ENCODE data around the gene SNAP47.

The SNAP47 gene

DNA sequence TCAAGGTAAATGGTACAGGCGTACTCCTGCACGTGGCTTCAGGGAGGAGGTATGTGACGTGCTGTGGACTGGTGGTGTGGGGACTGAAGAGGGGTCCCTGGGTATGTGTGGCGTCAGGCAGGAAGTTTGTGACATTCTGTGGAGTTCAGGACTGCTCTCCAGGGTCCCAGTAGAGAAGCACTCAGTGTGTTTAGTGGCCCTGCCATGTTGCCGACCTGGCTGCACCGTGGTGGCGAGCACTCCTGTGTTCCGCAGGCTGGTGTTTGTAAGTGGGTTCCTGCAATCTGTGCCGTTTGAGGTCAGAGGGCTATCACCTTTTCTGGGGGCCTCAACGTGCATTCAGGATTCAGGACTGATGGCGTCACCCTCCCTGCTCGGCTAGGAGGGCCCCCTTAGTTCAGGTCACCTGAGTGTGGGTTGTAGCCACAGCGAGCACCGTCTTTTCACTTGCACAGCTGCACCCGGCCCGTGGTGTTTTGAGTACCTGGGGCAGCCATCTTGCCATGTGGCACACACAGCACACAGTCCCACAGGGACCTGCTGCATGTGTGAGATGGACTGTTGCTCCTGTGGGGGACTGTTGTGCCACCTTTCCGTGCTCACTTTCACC, 26.5 kb downstream of the SNAP47 start:
- TF ChIP-seq, protein P1, sequence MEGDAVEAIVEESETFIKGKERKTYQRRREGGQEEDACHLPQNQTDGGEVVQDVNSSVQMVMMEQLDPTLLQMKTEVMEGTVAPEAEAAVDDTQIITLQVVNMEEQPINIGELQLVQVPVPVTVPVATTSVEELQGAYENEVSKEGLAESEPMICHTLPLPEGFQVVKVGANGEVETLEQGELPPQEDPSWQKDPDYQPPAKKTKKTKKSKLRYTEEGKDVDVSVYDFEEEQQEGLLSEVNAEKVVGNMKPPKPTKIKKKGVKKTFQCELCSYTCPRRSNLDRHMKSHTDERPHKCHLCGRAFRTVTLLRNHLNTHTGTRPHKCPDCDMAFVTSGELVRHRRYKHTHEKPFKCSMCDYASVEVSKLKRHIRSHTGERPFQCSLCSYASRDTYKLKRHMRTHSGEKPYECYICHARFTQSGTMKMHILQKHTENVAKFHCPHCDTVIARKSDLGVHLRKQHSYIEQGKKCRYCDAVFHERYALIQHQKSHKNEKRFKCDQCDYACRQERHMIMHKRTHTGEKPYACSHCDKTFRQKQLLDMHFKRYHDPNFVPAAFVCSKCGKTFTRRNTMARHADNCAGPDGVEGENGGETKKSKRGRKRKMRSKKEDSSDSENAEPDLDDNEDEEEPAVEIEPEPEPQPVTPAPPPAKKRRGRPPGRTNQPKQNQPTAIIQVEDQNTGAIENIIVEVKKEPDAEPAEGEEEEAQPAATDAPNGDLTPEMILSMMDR (IDR thresholded peaks at IDR 0.05; ENCODE audit: extremely low read depth, missing control alignments): no peak
- DNase-seq (ENCODE audit: low spot score): no peak

DNA sequence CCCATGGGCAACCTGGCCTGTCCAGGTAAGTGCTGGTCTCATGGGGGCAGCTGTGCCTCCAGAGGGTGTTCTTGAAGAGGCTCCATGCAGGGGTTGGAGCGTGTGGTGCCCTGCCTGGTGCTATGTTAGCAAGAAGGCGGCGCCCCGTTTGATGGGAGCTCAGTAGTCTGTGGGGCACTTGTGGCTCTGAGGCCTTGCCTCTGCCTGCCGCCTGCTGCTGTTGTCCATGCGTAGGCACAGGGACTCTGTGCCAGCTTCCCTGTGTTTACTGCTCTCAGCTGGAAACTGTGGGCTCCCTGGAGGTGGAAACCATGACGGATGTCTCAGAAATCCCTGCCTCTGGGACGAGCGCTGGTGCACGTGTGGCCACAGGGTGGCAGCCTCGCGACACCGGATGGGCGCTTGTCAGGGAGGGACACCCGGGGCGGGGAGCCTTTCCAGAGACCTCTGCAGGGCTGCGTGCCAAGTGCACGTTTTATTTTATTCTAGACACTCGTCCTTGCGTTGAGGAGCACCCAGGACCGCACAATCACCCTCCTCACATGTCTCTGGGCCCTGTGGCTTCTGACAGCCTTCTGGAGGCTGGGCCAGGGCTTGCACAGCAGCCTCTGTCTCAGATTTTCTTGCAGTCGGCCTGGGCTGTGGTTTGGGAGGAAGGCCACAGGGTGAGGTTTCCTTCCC, 27.1 kb downstream of the SNAP47 start:
- DNase-seq (ENCODE audit: low spot score): peak; percentile 89
- TF ChIP-seq, protein P1 (IDR thresholded peaks at IDR 0.05; ENCODE audit: extremely low read depth, missing control alignments): peak; percentile 86

DNA sequence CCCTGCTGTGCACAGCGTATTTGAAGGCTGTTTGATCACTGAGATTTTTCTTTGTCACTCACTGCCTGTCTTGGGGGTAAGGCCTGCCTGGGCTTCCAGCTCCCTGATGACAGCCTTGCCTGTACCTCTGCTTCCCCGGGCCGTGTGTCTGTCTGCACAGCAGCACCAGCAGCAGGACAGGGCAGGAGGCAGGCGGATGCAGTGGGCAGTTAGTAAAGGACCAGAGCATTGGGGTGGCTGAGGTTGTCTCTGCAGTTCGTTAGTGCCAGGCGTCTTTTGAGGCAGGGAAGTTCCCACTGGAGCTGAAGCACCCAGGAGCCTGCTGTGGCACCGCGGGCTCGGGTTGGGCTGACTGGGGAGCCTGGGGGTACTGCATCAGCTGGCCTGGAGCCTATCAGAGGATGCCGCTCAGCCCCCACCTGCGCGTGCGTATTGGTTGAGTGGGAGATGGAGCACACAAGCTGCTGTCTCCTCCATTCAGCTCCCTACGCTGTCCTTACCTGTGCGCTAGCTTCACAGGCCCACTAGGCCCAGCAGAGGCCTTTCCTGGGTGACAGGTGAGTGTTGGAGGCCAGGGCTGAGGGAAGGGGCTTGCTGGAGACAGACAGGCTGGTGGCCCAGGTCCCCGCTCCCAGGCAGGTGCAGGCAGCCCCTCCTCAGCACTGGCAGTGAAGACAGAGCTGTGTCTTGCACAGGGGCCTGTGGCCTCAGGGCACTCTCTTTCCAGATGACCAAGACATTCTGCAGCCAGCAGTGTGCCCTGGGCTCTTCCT, 28.2 kb downstream of the SNAP47 start:
- DNase-seq (ENCODE audit: low spot score): no peak
- TF ChIP-seq, protein P1 (IDR thresholded peaks at IDR 0.05; ENCODE audit: extremely low read depth, missing control alignments): no peak

DNA sequence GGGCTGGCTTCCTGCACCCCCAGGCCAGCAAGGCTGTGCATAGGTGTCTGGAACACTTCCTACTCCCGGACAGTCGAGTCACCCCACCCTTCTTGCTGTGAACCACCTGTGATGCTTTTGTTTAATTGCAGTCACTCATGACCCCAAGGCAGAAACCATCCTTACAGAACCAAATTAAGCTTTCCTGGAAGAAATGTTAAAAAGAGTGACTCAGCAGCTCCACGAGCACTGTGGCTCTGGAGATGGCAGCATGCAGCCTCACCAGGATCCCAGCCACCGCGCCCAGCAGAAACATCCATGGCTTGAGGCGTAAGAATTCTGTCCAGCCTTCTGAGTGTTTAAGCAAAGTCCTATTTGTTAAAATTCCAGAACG, 28.8 kb downstream of the SNAP47 start:
- DNase-seq (ENCODE audit: low spot score): no peak

DNA sequence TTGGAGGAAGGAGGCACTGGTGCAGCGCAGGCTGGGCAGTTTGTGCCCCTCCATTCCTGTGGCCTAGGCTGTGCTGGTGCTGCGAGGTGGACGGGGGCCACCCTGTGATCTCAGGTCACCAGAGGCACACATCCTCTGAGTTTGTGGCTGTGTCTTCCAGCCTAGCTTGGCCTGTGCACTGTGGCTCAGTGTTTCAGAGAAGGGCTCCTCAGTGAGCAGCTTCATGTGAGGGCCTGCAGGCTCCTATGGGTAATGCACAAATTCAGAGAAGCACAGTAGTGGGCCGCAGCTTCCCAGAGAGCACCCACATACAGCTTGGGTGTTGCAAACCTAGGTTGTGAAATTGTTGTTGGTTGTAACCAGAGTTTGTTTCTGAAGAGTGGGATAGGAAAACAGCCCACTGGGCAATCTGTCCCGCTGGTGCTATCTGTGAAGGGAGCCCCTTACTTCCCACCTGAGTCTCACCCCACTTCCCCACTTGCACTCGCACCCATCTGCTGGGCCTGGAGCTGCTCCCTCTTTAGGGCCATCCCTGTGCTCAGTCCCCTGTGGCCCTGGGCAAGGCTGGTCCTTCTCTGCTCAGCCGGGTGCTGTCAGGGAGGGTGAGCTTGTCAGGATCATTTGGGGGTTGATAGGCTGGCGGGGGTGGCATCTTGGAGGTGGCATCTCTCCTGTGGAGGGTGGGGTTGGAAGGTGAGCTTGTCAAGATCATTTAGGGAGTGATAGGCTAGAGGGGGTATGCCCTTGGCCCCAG, 30.2 kb downstream of the SNAP47 start:
- TF ChIP-seq, protein P1 (IDR thresholded peaks at IDR 0.05; ENCODE audit: extremely low read depth, missing control alignments): no peak
- no peak for DNase-seq (ENCODE audit: low spot score)

More for the DNA sequence above, 28.8 kb downstream of the SNAP47 start:
- TF ChIP-seq, protein P1 (IDR thresholded peaks at IDR 0.05; ENCODE audit: extremely low read depth, missing control alignments): no peak

DNA sequence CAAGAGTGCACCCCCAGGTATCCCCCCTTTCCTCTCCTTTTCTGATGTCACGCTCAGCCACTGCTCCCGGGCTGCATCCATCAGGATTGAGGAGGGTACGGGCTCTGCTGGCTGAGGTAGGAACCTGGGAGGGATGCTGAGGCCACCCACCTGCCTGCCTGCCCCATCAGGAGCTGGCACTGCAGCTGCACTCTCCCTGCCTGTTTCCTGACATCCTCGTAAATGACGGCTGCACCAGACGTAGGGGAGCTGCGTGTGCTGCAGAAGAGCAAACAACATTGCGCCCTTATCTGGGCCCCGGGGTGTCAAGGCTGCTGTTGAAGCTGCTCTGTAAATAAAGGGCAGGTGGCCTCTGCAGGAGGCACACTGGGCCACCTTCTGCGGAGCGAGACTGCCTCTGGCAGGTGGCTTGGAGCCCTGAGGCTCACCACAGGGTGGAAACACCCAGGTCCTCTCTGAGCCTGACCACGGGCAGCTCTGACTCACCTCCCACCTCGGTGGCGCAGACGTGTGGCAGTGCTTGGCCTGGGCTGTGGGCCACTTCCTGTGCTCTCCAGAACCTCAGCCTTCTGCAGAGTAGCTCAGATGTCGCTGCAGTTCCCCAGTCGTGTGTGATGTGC, 30.9 kb downstream of the SNAP47 start:
- TF ChIP-seq, protein P1 (IDR thresholded peaks at IDR 0.05; ENCODE audit: extremely low read depth, missing control alignments): no peak
- no peak for DNase-seq (ENCODE audit: low spot score)
